Superior temporal gyrus (tissue), 1 donor: ENCODE measurements around the gene TSNAX.
"Not testable (repeated sequence)": the region's sequence is repeated elsewhere in the genome, so short reads cannot be mapped to it uniquely, and the experiment has no call there.

Source experiments
- DNase-seq: peaks from one replicate; pipeline ENCODE4 v3.0.0-alpha.2; 2016; ENCODE audit errors: extremely low spot score

The TSNAX gene

GRCh38 chr1:231528172-231529029, at the start of gene TSNAX:
TSS of gene TSNAX (plus strand) at chr1:231528669. CDS start at chr1:231528811, 142 bp downstream.
- peak; percentile 94 for DNase-seq

GRCh38 chr1:231478811-231479210, 49.7 kb upstream of the TSNAX start:
- DNase-seq: no peak

GRCh38 chr1:231480008-231480407, 48.5 kb upstream of the TSNAX start:
- DNase-seq: no peak

- no peak for DNase-seq
Measured at GRCh38 chr1:231481289-231481688, 47.2 kb upstream of the TSNAX start.

GRCh38 chr1:231485029-231485784, 43.3 kb upstream of the TSNAX start:
- no peak for DNase-seq

GRCh38 chr1:231487019-231487418, 41.5 kb upstream of the TSNAX start:
- no peak for DNase-seq

GRCh38 chr1:231487910-231488309, 40.6 kb upstream of the TSNAX start:
- DNase-seq: no peak

GRCh38 chr1:231493421-231494185, 34.9 kb upstream of the TSNAX start:
- DNase-seq: no peak

- DNase-seq: peak; percentile 16
Measured at GRCh38 chr1:231494439-231495110, 33.9 kb upstream of the TSNAX start.

- no peak for DNase-seq
Measured at GRCh38 chr1:231497629-231498152, 30.8 kb upstream of the TSNAX start.

- DNase-seq: no peak
Measured at GRCh38 chr1:231499148-231499763, 29.2 kb upstream of the TSNAX start.

- DNase-seq: no peak
Measured at GRCh38 chr1:231500666-231501065, 27.8 kb upstream of the TSNAX start.

GRCh38 chr1:231503168-231503567, 25.3 kb upstream of the TSNAX start:
- DNase-seq: not testable (repeated sequence)

GRCh38 chr1:231507476-231508355, 20.8 kb upstream of the TSNAX start:
- no peak for DNase-seq

GRCh38 chr1:231508497-231508896, 20.0 kb upstream of the TSNAX start:
- DNase-seq: no peak

- no peak for DNase-seq
Measured at GRCh38 chr1:231508941-231509340, 19.5 kb upstream of the TSNAX start.

- DNase-seq: no peak
Measured at GRCh38 chr1:231512147-231512698, 16.2 kb upstream of the TSNAX start.

GRCh38 chr1:231515748-231516147, 12.7 kb upstream of the TSNAX start:
- DNase-seq: no peak

GRCh38 chr1:231517076-231517475, 11.4 kb upstream of the TSNAX start:
- DNase-seq: no peak
